HL-60 (cell line): ENCODE results near the gene PHACTR3.

Experiments used
- GABPA ChIP-seq: IDR thresholded peaks from 2 replicates; pipeline ENCODE4 v1.6.1; 2012; ENCODE audit warnings: low read depth
- POLR2AphosphoS5 ChIP-seq: IDR thresholded peaks from 2 replicates; pipeline ENCODE4 v1.6.1; 2012; ENCODE audit warnings: low read depth
- SPI1 ChIP-seq: IDR thresholded peaks from 2 replicates; pipeline ENCODE4 v1.6.1; 2012; ENCODE audit warnings: low read depth, mild to moderate bottlenecking, borderline replicate concordance
- TF ChIP-seq, protein P1 (sequence below): IDR thresholded peaks from one replicate; pipeline ENCODE4 v1.5.1; 2011; ENCODE audit warnings: low read length, control low read depth, inconsistent platforms; ENCODE audit not compliant: insufficient read depth

- TF ChIP-seq, protein P1, sequence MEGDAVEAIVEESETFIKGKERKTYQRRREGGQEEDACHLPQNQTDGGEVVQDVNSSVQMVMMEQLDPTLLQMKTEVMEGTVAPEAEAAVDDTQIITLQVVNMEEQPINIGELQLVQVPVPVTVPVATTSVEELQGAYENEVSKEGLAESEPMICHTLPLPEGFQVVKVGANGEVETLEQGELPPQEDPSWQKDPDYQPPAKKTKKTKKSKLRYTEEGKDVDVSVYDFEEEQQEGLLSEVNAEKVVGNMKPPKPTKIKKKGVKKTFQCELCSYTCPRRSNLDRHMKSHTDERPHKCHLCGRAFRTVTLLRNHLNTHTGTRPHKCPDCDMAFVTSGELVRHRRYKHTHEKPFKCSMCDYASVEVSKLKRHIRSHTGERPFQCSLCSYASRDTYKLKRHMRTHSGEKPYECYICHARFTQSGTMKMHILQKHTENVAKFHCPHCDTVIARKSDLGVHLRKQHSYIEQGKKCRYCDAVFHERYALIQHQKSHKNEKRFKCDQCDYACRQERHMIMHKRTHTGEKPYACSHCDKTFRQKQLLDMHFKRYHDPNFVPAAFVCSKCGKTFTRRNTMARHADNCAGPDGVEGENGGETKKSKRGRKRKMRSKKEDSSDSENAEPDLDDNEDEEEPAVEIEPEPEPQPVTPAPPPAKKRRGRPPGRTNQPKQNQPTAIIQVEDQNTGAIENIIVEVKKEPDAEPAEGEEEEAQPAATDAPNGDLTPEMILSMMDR: no peak
- TF ChIP-seq SPI1 (no peak), GABPA (no peak), POLR2AphosphoS5 (no peak)
Measured at GRCh38 chr20:59764037-59764436, 159.7 kb downstream of the PHACTR3 start.
